Measurements from ENCODE around the gene FERMT3.
"Not testable (repeated sequence)": the region's sequence is repeated elsewhere in the genome, so short reads cannot be mapped to it uniquely, and the experiment has no call there.

FERMT3 gene

GRCh38 chr11:64237484-64237951, 31.0 kb downstream of the FERMT3 start:
- no peak for DNase-seq

- DNase-seq, result no peak
Observed at GRCh38 chr11:64238076-64238475, 31.6 kb downstream of the FERMT3 start.

- DNase-seq, result no peak
Observed at GRCh38 chr11:64238999-64239398, 32.5 kb downstream of the FERMT3 start.

- no peak for DNase-seq
Observed at GRCh38 chr11:64239662-64240434, 33.3 kb downstream of the FERMT3 start.

GRCh38 chr11:64240435-64241240, 34.1 kb downstream of the FERMT3 start, which contains the start of gene FKBP2:
Gene FKBP2 (plus strand): TSS chr11:64241095. CDS start chr11:64242388, 1,293 bp downstream.
- peak; percentile 99 for DNase-seq

GRCh38 chr11:64241241-64241490, 34.6 kb downstream of the FERMT3 start:
- peak; percentile 100 for DNase-seq

GRCh38 chr11:64241491-64242374, 35.2 kb downstream of the FERMT3 start:
- DNase-seq, result peak; percentile 70

GRCh38 chr11:64243236-64243854, 36.8 kb downstream of the FERMT3 start:
- no peak for DNase-seq

- no peak for DNase-seq
Observed at GRCh38 chr11:64244107-64244506, 37.6 kb downstream of the FERMT3 start.

- DNase-seq, result no peak
Observed at GRCh38 chr11:64244966-64245365, 38.4 kb downstream of the FERMT3 start.

GRCh38 chr11:64245401-64245796, 38.9 kb downstream of the FERMT3 start:
- DNase-seq, result peak; percentile 85

GRCh38 chr11:64245797-64246620, 39.5 kb downstream of the FERMT3 start:
- peak; percentile 81 for DNase-seq

- DNase-seq, result not testable (repeated sequence)
Observed at GRCh38 chr11:64246621-64246870, 40.0 kb downstream of the FERMT3 start.

- peak; percentile 93 for DNase-seq
Observed at GRCh38 chr11:64246871-64247728, 40.6 kb downstream of the FERMT3 start, which contains the start of gene PPP1R14B. Gene PPP1R14B (minus strand): TSS chr11:64246943. CDS start chr11:64246673, 270 bp downstream.

GRCh38 chr11:64247729-64248531, 41.4 kb downstream of the FERMT3 start:
- DNase-seq, result no peak

- DNase-seq, result no peak
Observed at GRCh38 chr11:64248578-64248977, 42.1 kb downstream of the FERMT3 start.

GRCh38 chr11:64249038-64249437, 42.5 kb downstream of the FERMT3 start:
- no peak for DNase-seq

GRCh38 chr11:64249563-64250414, 43.3 kb downstream of the FERMT3 start:
- DNase-seq, result no peak

GRCh38 chr11:64250415-64251015, 44.0 kb downstream of the FERMT3 start:
- DNase-seq, result no peak

Measured in femur (tissue), 1 donor.